GM10266 (cell line): ENCODE data around the gene METTL5.
"Not testable (repeated sequence)": the region's sequence is repeated elsewhere in the genome, so short reads cannot be mapped to it uniquely, and the experiment has no call there.

Experiments
- DNase-seq: peaks from one replicate; pipeline ENCODE4 v3.0.0; 2012; ENCODE audit errors: extremely low spot score
- TF ChIP-seq, protein P1 (sequence below): IDR thresholded peaks from 2 replicates; pipeline ENCODE4 v1.5.1; 2012; ENCODE audit warnings: mild to moderate bottlenecking, low read depth; ENCODE audit not compliant: control insufficient read depth, insufficient read depth; ENCODE audit errors: missing control alignments

Gene METTL5

DNA sequence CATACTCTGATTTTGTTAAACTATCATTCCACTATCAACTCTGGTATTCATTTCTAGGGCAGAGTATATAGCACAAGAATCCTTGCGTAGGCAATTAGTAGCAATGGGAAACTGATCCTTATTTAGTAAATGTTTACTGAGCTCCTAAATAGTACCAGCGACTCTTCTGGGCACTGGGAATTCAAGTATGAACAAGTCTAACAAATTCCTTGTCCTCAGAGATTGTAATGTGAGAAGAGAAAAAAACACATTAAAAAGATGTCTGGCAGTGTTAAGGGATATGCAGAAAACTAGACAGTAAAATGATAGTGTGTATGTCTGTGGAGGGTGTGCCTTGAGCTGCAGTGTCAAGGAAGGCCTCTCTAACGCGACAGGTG is 721 bp downstream of the METTL5 start:
- DNase-seq = no peak
- TF ChIP-seq, protein P1, sequence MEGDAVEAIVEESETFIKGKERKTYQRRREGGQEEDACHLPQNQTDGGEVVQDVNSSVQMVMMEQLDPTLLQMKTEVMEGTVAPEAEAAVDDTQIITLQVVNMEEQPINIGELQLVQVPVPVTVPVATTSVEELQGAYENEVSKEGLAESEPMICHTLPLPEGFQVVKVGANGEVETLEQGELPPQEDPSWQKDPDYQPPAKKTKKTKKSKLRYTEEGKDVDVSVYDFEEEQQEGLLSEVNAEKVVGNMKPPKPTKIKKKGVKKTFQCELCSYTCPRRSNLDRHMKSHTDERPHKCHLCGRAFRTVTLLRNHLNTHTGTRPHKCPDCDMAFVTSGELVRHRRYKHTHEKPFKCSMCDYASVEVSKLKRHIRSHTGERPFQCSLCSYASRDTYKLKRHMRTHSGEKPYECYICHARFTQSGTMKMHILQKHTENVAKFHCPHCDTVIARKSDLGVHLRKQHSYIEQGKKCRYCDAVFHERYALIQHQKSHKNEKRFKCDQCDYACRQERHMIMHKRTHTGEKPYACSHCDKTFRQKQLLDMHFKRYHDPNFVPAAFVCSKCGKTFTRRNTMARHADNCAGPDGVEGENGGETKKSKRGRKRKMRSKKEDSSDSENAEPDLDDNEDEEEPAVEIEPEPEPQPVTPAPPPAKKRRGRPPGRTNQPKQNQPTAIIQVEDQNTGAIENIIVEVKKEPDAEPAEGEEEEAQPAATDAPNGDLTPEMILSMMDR = no peak

DNA sequence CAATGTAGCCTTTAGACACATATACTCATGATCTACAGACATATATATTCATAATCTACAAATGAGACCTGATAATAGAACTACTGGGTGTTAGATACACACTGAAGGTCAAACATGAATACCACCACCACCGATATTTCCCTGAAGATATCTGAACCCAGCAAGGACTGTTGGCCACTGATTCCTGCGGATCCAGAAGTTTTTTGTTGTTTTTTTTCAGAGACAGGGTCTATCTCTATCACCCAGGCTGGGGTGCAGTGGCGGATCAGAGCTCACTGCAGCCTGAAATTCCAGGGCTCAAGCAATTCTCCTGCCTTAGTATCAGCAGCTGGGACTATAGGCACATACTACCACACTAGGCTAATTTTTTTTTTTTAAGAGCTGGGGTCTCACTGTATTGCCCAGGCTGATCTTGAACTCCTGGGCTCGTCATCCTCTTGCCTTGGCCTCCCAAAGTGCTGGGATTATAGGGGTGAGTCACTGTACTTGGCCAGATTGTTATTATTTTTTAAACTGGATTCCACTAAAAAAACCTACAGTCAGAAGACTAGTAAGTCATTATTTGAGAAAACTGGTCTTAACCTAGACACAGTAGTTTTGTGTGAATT is 1.8 kb downstream of the METTL5 start:
- no peak for DNase-seq
- TF ChIP-seq, protein P1 = no peak

DNA sequence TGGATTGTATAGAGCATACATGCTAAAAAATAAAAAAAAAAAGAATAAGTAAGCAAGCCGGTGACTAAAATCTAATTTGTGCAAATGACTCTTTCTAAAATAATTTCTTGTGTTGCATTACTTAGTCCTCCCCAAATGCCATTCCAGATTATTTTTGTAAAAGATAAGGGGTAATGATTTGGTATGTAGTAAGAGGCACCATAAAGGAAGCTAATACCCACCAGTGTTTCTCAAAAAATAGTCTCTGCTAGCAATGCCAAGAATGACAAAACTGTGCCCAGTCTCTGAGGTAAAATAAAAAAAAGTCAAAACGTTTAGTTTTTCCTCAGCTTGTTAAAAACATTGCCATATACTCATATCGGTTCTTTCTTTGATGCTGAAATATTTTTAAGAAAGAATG is 2.7 kb downstream of the METTL5 start:
- TF ChIP-seq, protein P1 = no peak
- no peak for DNase-seq

DNA sequence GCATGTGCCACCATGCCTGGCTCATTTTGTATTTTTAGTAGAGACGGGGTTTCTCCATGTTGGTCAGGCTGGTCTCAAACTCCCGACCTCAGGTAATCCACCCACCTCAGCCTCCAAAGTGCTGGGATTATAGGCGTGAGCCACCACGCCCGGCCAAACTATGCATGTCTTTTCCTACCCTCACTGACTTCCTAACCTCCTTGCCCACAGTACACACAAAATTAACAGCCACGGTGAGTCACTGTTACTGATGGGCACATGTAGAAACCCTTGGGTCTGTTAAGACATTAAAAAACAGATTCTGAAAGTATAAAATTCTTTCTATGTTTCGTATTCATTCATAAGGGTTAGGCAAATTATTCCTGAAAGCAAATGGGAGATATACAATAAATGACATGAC is 4.6 kb downstream of the METTL5 start:
- DNase-seq = not testable (repeated sequence)

DNA sequence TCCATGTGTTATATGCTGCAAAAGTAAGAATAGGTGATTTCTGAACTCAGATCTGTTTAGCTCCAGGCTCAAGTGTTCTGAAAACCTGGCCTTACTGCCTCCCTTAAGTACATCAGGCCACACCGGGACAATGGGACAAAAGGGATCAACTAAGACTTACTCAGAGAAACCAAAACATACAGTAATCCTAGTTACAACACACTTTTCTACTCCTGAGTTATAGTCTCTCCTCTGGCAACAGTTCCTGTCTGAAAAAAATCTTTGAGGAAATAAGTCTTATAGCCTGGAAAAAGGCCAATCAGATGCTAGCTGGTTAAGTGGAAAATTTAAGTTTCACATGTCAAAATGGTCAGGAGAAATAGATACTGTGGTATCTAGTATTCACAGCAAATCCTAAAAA is 5.6 kb downstream of the METTL5 start:
- no peak for DNase-seq
- TF ChIP-seq, protein P1 = no peak

DNA sequence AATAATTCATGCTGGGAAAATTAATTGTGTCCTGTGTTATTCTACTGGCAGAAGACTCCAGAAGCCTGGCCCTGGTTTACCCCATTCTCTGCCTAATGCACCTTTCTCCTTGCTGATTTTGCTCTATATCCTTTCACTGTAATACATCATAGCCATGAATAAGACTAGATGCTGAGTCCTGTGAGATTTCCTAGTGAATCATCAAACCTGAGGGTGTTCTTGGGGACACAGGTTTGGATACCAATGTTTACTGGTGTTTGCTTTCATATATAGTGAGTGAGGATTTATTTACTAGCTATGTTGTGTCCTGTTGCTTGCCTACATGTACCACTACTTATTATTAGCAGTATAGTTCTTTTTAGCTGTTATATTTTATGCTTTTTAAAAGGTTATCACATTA is 6.5 kb downstream of the METTL5 start:
- DNase-seq = no peak
- TF ChIP-seq, protein P1 = no peak

DNA sequence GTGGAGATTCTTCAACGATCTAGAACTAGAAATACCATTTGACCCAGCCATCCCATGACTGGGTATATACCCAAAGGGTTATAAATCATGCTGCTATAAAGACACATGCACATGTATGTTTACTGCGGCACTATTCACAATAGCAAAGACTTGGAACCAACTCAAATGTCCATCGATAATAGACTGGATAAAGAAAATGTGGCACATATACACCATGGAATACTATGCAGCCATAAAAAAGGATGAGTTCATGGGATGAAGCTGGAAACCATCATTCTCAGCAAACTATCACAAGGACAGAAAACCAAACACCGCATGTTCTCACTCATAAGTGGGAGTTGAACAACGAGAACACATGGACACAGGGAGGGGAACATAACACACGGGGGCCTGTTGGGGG is 7.3 kb downstream of the METTL5 start:
- DNase-seq = not testable (repeated sequence)

DNA sequence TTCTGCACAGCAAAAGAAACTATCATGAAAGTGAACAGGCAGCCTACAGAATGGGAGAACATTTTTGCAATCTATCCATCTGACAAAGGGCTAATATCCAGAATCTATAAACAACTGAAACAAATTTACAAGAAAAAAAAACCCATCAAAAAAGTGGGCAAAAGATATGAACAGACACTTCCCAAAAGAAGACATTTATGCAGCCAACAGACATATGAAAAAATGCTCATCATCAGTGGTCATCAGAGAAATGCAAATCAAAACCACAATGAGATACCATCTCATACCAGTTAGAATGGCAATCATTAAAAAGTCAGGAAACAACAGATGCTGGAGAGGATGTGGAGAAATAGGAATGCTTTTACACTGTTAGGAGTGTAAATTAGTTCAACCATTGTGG is 7.7 kb downstream of the METTL5 start:
- not testable (repeated sequence) for DNase-seq

DNA sequence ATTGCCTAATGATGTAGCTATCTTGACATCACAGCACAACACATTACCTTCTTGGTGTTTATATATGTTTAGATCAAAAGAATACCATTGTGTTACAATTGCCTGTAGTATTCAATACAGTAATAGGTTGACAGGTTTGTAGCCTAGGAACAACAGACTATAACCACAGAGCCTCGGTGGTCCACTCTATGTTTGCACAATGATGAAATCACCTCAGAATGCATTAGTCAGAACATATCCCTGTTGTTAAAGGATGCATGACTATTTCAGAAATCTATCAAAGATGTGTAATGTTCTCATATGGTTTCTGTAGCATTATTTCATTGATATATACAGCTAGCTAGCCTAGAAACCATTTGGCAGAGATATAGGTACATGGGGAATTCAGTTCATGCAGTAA is 8.9 kb downstream of the METTL5 start:
- DNase-seq = no peak
- TF ChIP-seq, protein P1 = no peak
